Gastrocnemius medialis (tissue), 4 donors: Measurements from ENCODE around the gene CRYBB1. TPM values are rescaled to one million over a fixed set of nuclear protein-coding genes. Genes with fewer than 3 reads are reported as not detected.

Experiments
- ATAC-seq, 2 donors: fragments of 150-250 bp; one replicate each; pipeline ENCODE4 v1.9.1; 2016
- DNase-seq, 2 donors: peaks; one replicate each; pipeline ENCODE4 v3.0.0-alpha.2; 2019
- H3K27ac ChIP-seq, 4 donors: fragments of 200-600 bp; sonication (generic); 1 replicate in 1 of 4; 2 replicates in 3 of 4; pipeline ENCODE4 v1.5.1; 2016 to 2018; ENCODE audit warnings: mild to moderate bottlenecking in 2 of 4, moderate library complexity in 1 of 4
- H3K27me3 ChIP-seq, 3 donors: fragments of 200-600 bp; sonication (generic) in 2 of 3; 1 replicate in 1 of 3; 2 replicates in 2 of 3; pipeline versions ENCODE4 v1.5.1 to v1.6.0; 2016 to 2019; ENCODE audit warnings: mild to moderate bottlenecking in 1 of 3, moderate library complexity in 1 of 3
- H3K36me3 ChIP-seq, 2 donors: fragments of 200-600 bp; sonication (generic) in 1 of 2; one replicate each; pipeline ENCODE4 v1.5.1; 2017 to 2018
- H3K4me1 ChIP-seq, 2 donors: fragments of 200-600 bp; sonication (generic) in 1 of 2; one replicate each; pipeline ENCODE4 v1.5.1; 2016 to 2017; ENCODE audit warnings: mild to moderate bottlenecking in 2 of 2
- H3K4me3 ChIP-seq, 4 donors: fragments of 200-600 bp; sonication (generic) in 3 of 4; 1 replicate in 1 of 4; 2 replicates in 3 of 4; pipeline ENCODE4 v1.5.1; 2016 to 2019; ENCODE audit warnings: mild to moderate bottlenecking in 2 of 4
- H3K9me3 ChIP-seq, 3 donors: fragments of 200-600 bp; sonication (generic) in 2 of 3; 1 replicate in 1 of 3; 2 replicates in 2 of 3; pipeline ENCODE4 v1.5.1; 2016 to 2019
- CTCF ChIP-seq, 5 experiments: fragments of 450-650 bp in 3 of 5; fragments of 200-600 bp in 2 of 5; sonication (generic) in 2 of 5; IDR thresholded peaks in 4 of 5; conservative IDR thresholded peaks in 1 of 5; 1 replicate in 4 of 5; 2 replicates in 1 of 5; pipeline ENCODE4 v1.5.1; 2016 to 2019; ENCODE audit warnings: antibody characterized with exemption in 5 of 5, mild to moderate bottlenecking in 3 of 5, moderate library complexity in 3 of 5
- POLR2A ChIP-seq, 2 donors: fragments of 450-650 bp; IDR thresholded peaks; one replicate each; pipeline ENCODE4 v1.6.1; 2017; ENCODE audit warnings: antibody characterized with exemption in 2 of 2, mild to moderate bottlenecking in 2 of 2, moderate library complexity in 2 of 2
- in situ Hi-C, 4 donors: fragments of 200-750 bp; cut with MboI; loops; one replicate each; pipeline versions ENCODE4 v1.15.0 to v1.8.0; 2017; ENCODE audit warnings: low sequenced_read_pairs in 4 of 4
- intact Hi-C: fragments of 100-400 bp; cut with DNase I; formaldehyde crosslinking; loops from one replicate; pipeline ENCODE4 v1.15.1; 2023; ENCODE audit warnings: low total_unique reads
- total RNA-seq, 4 donors: library from RNA; depleted of rRNA; stranded (reverse); fragments of >200 nt; gene quantifications; one replicate each; pipeline versions ENCODE4 v1.1.0 to v1.2.3, GENCODE V29; 2016

CRYBB1 gene
- total RNA-seq, 4 donors from 2014 or later: 0.97 TPM; not detected in 3

GRCh38 chr22:26554956-26555355, 62.9 kb downstream of the CRYBB1 start:
- no peak for ATAC-seq
- H3K27ac ChIP-seq: peak overlapping the region; percentile 84 to 92 (median 88)
- no peak for DNase-seq
- TF ChIP-seq CTCF (IDR thresholded peaks at IDR 0.05 in 4 of 5, conservative IDR thresholded peaks at IDR 0.05 in 1 of 5) (no peak), POLR2A (IDR thresholded peaks at IDR 0.05) (no peak)
- intact Hi-C loops: no loop called here
- H3K4me3 ChIP-seq: no peak overlapping the region
- in situ Hi-C loops: no loop called here
- H3K27me3 ChIP-seq: no peaks in the 10 kb centered on the region
- H3K4me1 ChIP-seq: peaks cover 68 to 70% of the 10 kb centered on the region in 2 donors
- H3K36me3 ChIP-seq: no peaks in the 10 kb centered on the region
- no peaks in the 10 kb centered on the region for H3K9me3 ChIP-seq

- intact Hi-C loops (no loop called here), in situ Hi-C loops (no loop called here)
- TF ChIP-seq CTCF (IDR thresholded peaks at IDR 0.05 in 4 of 5, conservative IDR thresholded peaks at IDR 0.05 in 1 of 5) (no peak), POLR2A (IDR thresholded peaks at IDR 0.05) (no peak)
- peak overlapping the region; percentile 84 to 92 (median 88) for H3K27ac ChIP-seq
- peaks cover 60 to 65% of the 10 kb centered on the region in 2 donors for H3K4me1 ChIP-seq
- ATAC-seq: peak; percentile 17 to 24
- H3K27me3 ChIP-seq: no peaks in the 10 kb centered on the region
- no peaks in the 10 kb centered on the region for H3K9me3 ChIP-seq
- H3K36me3 ChIP-seq: no peaks in the 10 kb centered on the region
- H3K4me3 ChIP-seq: no peak overlapping the region
- DNase-seq: no peak
These were observed 64.6 kb downstream of the CRYBB1 start for GRCh38 chr22:26553056-26553752.

DNA sequence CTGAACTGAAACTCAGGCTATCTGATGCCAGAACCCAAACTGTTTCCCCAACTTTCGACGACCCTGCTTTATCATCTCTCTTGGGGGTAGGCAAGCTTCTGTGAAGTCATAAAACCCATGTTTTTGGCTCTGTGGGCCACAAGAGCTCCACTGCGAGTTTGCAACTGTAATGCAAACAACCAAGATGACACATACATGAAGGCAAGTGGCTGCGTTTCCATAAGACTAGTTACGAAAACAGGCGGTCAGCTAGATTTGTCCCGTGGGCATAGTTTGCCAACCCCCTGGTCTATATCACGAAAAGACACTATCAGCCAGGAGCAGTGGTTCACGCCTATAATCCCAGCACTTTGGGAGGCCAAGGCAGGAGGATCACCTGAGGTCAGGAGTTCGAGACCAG, 65.4 kb downstream of the CRYBB1 start:
- no peak for DNase-seq
- Histone ChIP-seq H3K4me3 (no peak overlapping the region), H3K36me3 (no peaks in the 10 kb centered on the region), H3K27ac (peak overlapping the region; percentile 84 to 92 (median 88)), H3K9me3 (no peaks in the 10 kb centered on the region), H3K27me3 (no peaks in the 10 kb centered on the region), H3K4me1 (peaks cover 57 to 65% of the 10 kb centered on the region in 2 donors)
- no peak for ATAC-seq
- no peak for TF ChIP-seq POLR2A (IDR thresholded peaks at IDR 0.05)
- no peak for TF ChIP-seq CTCF (IDR thresholded peaks at IDR 0.05 in 4 of 5, conservative IDR thresholded peaks at IDR 0.05 in 1 of 5)
- in situ Hi-C loops: no loop called here
- intact Hi-C loops: no loop called here

GRCh38 chr22:26551568-26551967, 66.3 kb downstream of the CRYBB1 start:
- Histone ChIP-seq H3K27me3 (no peaks in the 10 kb centered on the region), H3K9me3 (no peaks in the 10 kb centered on the region), H3K4me3 (no peak overlapping the region), H3K27ac (peak overlapping the region; percentile 67 to 90 (median 76)), H3K36me3 (no peaks in the 10 kb centered on the region), H3K4me1 (peaks cover 65 to 72% of the 10 kb centered on the region in 2 donors)
- TF ChIP-seq POLR2A (IDR thresholded peaks at IDR 0.05): no peak
- no peak for TF ChIP-seq CTCF (IDR thresholded peaks at IDR 0.05 in 4 of 5, conservative IDR thresholded peaks at IDR 0.05 in 1 of 5)
- intact Hi-C loops (no loop called here), in situ Hi-C loops (no loop called here)
- DNase-seq (no peak), ATAC-seq (no peak)
